Activated naive CD4-positive, alpha-beta T cell treated with anti-CD3 and anti-CD28 coated beads, Interleukin-2, amount 50 U/mL, for 24 hours (primary cell): ENCODE data around the gene ZNF473.
"Not testable (repeated sequence)": the region's sequence is repeated elsewhere in the genome, so short reads cannot be mapped to it uniquely, and the experiment has no call there.

ENCODE experiments used
- H3K27ac Mint-ChIP-seq: one replicate; pipeline ENCODE4 v1.8.0; 2021; ENCODE audit warnings: mild to moderate bottlenecking, mixed read lengths
- H3K27me3 Mint-ChIP-seq: one replicate; pipeline ENCODE4 v1.8.0; 2021; ENCODE audit warnings: mixed read lengths
- H3K36me3 Mint-ChIP-seq: one replicate; pipeline ENCODE4 v1.8.0; 2021; ENCODE audit warnings: mixed read lengths
- H3K4me1 Mint-ChIP-seq: one replicate; pipeline ENCODE4 v1.8.0; 2021; ENCODE audit warnings: mixed read lengths
- H3K4me3 Mint-ChIP-seq: one replicate; pipeline ENCODE4 v1.8.0; 2021; ENCODE audit warnings: mild to moderate bottlenecking, mixed read lengths
- H3K9me3 Mint-ChIP-seq: one replicate; pipeline ENCODE4 v1.8.0; 2021; ENCODE audit warnings: mixed read lengths

The ZNF473 gene

GRCh38 chr19:50026550-50026906 lies 723 bp downstream of the ZNF473 start:
- Mint-ChIP-seq H3K36me3 (peaks cover 8% of the 10 kb centered on the region), H3K27ac (no peak overlapping the region), H3K4me1 (peaks cover 50% of the 10 kb centered on the region), H3K4me3 (peak overlapping the region; percentile 96), H3K27me3 (no peaks in the 10 kb centered on the region), H3K9me3 (no peaks in the 10 kb centered on the region)

GRCh38 chr19:50030225-50030624 lies 4.4 kb downstream of the ZNF473 start:
- no peak overlapping the region for H3K4me3 Mint-ChIP-seq
- H3K9me3 Mint-ChIP-seq, result no peaks in the 10 kb centered on the region
- H3K27me3 Mint-ChIP-seq, result no peaks in the 10 kb centered on the region
- H3K4me1 Mint-ChIP-seq, result peaks cover 33% of the 10 kb centered on the region
- H3K27ac Mint-ChIP-seq, result no peak overlapping the region
- peaks cover 30% of the 10 kb centered on the region for H3K36me3 Mint-ChIP-seq

GRCh38 chr19:50030937-50031336 lies 5.1 kb downstream of the ZNF473 start:
- peaks cover 29% of the 10 kb centered on the region for H3K36me3 Mint-ChIP-seq
- no peak overlapping the region for H3K27ac Mint-ChIP-seq
- H3K27me3 Mint-ChIP-seq, result no peaks in the 10 kb centered on the region
- H3K4me1 Mint-ChIP-seq, result peaks cover 28% of the 10 kb centered on the region
- H3K4me3 Mint-ChIP-seq, result no peak overlapping the region
- H3K9me3 Mint-ChIP-seq, result no peaks in the 10 kb centered on the region

GRCh38 chr19:50036908-50037307 lies 11.1 kb downstream of the ZNF473 start:
- H3K9me3 Mint-ChIP-seq, result no peaks in the 10 kb centered on the region
- no peaks in the 10 kb centered on the region for H3K27me3 Mint-ChIP-seq
- peaks cover 12% of the 10 kb centered on the region for H3K4me1 Mint-ChIP-seq
- peaks cover 32% of the 10 kb centered on the region for H3K36me3 Mint-ChIP-seq
- H3K27ac Mint-ChIP-seq, result no peak overlapping the region
- H3K4me3 Mint-ChIP-seq, result no peak overlapping the region

GRCh38 chr19:50039968-50040367 lies 14.2 kb downstream of the ZNF473 start:
- H3K4me3 Mint-ChIP-seq, result no peak overlapping the region

DNA sequence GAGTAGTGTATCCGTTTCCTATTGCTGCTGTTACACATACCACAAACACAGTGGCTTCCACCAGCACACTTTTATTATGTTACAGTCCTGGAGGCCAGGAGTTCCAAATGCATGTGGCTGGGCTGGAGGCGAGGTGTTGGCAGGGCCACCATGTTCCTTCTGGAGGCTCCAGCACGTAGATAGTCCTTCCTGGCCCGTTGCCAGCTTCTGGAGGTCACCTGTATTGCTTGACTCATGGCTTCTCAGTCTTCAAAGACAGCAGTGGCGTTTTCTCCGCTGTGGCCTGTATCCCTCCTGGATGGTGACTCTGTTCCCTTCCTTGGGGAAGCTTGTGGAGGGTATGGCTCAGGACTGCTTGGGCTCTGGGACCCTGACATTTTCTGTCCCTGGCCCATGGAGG lies 15.2 kb downstream of the ZNF473 start:
- Mint-ChIP-seq H3K27ac (no peak overlapping the region), H3K9me3 (peaks cover 6% of the 10 kb centered on the region), H3K27me3 (no peaks in the 10 kb centered on the region), H3K4me1 (no peaks in the 10 kb centered on the region), H3K4me3 (no peak overlapping the region), H3K36me3 (peaks cover 47% of the 10 kb centered on the region)

More at GRCh38 chr19:50039968-50040367, 14.2 kb downstream of the ZNF473 start:
- Mint-ChIP-seq H3K27ac (no peak overlapping the region), H3K4me1 (no peaks in the 10 kb centered on the region), H3K27me3 (no peaks in the 10 kb centered on the region), H3K9me3 (peaks cover 6% of the 10 kb centered on the region), H3K36me3 (peaks cover 38% of the 10 kb centered on the region)

- no peaks in the 10 kb centered on the region for H3K27me3 Mint-ChIP-seq
- no peak overlapping the region for H3K4me3 Mint-ChIP-seq
- H3K36me3 Mint-ChIP-seq, result peaks cover 51% of the 10 kb centered on the region
- H3K9me3 Mint-ChIP-seq, result peaks cover 6% of the 10 kb centered on the region
- no peaks in the 10 kb centered on the region for H3K4me1 Mint-ChIP-seq
- no peak overlapping the region for H3K27ac Mint-ChIP-seq
Observed at GRCh38 chr19:50042363-50043024, 16.7 kb downstream of the ZNF473 start.

DNA sequence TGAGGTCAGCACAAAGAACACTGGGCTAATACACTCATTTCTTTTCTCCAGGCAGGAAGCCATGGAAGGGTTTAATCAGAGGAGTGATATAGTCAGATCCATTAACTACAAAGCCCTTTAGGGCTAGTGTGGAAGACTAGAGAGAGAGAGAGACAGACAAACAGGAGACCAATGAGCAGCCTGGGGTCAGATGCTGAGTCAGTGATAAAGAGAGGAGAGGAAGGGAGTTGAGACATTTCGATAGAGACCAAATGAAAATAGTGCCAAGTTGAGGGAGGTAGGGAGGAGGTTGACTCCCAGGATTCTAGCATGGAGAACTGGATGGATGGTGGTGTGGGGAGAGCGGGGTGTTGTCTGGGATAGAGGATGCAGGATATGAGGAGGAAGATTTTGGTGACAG lies 18.2 kb downstream of the ZNF473 start:
- peak overlapping the region; percentile 73 for H3K27ac Mint-ChIP-seq
- no peaks in the 10 kb centered on the region for H3K27me3 Mint-ChIP-seq
- no peak overlapping the region for H3K4me3 Mint-ChIP-seq
- H3K36me3 Mint-ChIP-seq, result peaks cover 51% of the 10 kb centered on the region
- H3K4me1 Mint-ChIP-seq, result peaks cover 3% of the 10 kb centered on the region
- peaks cover 6% of the 10 kb centered on the region for H3K9me3 Mint-ChIP-seq

GRCh38 chr19:50044922-50045321 lies 19.1 kb downstream of the ZNF473 start:
- Mint-ChIP-seq H3K36me3 (peaks cover 47% of the 10 kb centered on the region), H3K4me1 (peaks cover 4% of the 10 kb centered on the region), H3K27me3 (no peaks in the 10 kb centered on the region), H3K9me3 (peaks cover 6% of the 10 kb centered on the region), H3K4me3 (no peak overlapping the region), H3K27ac (no peak overlapping the region)

GRCh38 chr19:50046649-50047503 lies 21.1 kb downstream of the ZNF473 start:
- H3K27me3 Mint-ChIP-seq, result no peaks in the 10 kb centered on the region
- peaks cover 6% of the 10 kb centered on the region for H3K9me3 Mint-ChIP-seq
- H3K4me3 Mint-ChIP-seq, result no peak overlapping the region
- peaks cover 40% of the 10 kb centered on the region for H3K36me3 Mint-ChIP-seq
- H3K4me1 Mint-ChIP-seq, result peaks cover 16% of the 10 kb centered on the region
- no peak overlapping the region for H3K27ac Mint-ChIP-seq

DNA sequence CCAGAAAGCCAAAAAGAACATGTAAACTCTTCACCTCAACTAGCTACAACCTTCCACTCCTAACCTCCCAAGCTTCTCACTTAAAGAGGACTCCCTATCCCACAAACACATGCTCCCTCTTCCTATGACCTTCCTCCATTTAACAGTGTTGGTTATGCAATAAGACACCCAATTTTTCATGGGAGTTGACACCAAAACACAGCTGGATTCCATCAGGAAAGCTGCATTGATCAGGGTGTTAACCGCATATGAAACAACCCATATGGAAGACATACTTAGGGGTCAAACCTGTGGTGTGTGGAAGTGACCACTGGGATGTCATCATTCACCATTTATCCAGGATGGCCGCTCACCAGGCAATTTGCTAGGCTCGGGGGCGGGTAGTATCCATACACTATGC lies 21.9 kb downstream of the ZNF473 start:
- Mint-ChIP-seq H3K9me3 (peaks cover 6% of the 10 kb centered on the region), H3K27ac (no peak overlapping the region), H3K4me3 (no peak overlapping the region), H3K4me1 (peaks cover 16% of the 10 kb centered on the region), H3K36me3 (peaks cover 34% of the 10 kb centered on the region), H3K27me3 (no peaks in the 10 kb centered on the region)

GRCh38 chr19:50050406-50051227 lies 24.8 kb downstream of the ZNF473 start:
- H3K4me3 Mint-ChIP-seq, result peak overlapping the region; percentile 84
- no peaks in the 10 kb centered on the region for H3K27me3 Mint-ChIP-seq
- peak overlapping the region; percentile 49 for H3K27ac Mint-ChIP-seq
- peaks cover 16% of the 10 kb centered on the region for H3K4me1 Mint-ChIP-seq
- H3K36me3 Mint-ChIP-seq, result peaks cover 8% of the 10 kb centered on the region
- H3K9me3 Mint-ChIP-seq, result no peaks in the 10 kb centered on the region

DNA sequence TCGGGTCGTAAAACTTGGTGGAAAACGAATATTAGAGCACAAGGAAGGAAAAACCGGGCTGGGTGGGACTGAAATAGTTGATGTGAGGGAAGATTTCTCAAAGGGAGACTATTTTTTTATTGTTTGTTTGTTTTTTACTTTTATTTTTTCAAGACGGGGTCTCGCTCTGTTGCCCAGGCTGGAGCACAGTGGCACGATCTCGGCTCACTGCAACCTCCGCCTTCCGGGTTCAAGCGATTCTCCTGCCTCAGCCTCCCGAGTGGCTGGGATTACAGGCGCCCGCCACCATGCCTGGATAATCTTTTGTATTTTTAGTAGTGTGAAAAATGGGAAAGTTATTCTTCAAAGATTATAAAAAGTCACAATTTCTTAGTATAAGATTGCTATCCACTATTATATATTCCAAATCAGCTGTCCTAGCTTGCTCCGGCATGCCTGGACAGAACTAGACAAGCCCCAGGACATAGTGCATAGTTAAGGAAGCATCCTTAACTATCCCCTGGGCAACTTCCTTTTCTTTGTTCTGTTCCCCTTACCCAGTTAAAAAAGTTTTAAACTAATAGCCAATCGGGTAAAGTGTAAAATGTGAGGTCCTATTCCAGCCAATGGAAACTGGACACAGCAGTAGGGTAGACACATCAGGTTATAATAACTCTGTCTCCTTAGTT lies 25.6 kb downstream of the ZNF473 start:
- H3K4me1 Mint-ChIP-seq, result peaks cover 16% of the 10 kb centered on the region
- H3K36me3 Mint-ChIP-seq, H3K9me3 Mint-ChIP-seq, H3K27ac Mint-ChIP-seq, H3K27me3 Mint-ChIP-seq: not testable (repeated sequence)
- H3K4me3 Mint-ChIP-seq, result peak overlapping the region; percentile 84

DNA sequence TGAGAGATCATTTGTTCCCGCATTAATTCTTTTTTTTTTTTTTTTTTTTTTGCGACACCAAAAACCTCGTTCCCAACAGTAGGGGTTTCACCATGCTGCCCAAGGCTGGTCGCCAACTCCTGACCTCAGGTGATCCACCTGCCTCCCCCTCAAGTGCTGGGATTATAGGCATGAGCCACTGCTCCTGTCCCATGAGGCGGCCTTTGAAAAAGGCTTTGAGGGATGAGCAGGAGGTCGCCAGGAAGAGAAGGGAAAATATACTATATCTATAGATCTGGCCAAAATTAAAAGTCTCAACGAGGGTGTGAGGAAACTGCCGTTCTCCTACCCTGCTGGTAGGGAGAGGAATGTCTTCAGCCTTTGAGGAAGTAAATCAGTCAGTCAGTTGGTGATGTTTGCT lies 26.2 kb downstream of the ZNF473 start:
- no peaks in the 10 kb centered on the region for H3K9me3 Mint-ChIP-seq
- H3K27ac Mint-ChIP-seq, result peak overlapping the region; percentile 30
- H3K36me3 Mint-ChIP-seq, result no peaks in the 10 kb centered on the region
- H3K4me3 Mint-ChIP-seq, result peak overlapping the region; percentile 84
- H3K27me3 Mint-ChIP-seq, result peaks cover 1% of the 10 kb centered on the region
- peaks cover 16% of the 10 kb centered on the region for H3K4me1 Mint-ChIP-seq

DNA sequence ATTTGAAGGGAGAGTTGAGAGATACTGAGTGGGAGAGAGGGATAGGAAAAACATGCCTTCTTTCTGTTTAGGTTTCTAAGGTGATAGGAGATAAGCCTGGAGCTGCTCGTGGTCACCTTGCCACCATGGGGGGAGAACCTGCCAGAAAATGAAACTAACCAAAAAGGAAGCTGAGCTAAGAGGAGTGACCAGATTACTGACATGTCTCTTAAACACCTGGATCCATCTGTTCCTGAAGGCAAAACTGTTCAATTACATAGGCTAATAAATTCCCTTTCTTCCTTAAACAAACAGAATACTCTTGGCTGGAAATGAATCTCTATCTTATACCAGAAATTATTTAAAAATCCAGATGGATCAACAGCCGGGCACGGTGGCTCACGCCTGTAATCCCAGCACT lies 27.3 kb downstream of the ZNF473 start:
- no peak overlapping the region for H3K27ac Mint-ChIP-seq
- no peaks in the 10 kb centered on the region for H3K36me3 Mint-ChIP-seq
- peaks cover 16% of the 10 kb centered on the region for H3K4me1 Mint-ChIP-seq
- peaks cover 2% of the 10 kb centered on the region for H3K27me3 Mint-ChIP-seq
- H3K9me3 Mint-ChIP-seq, result no peaks in the 10 kb centered on the region
- H3K4me3 Mint-ChIP-seq, result no peak overlapping the region
